ENCODE results near the gene ATP5IF1. TPM values are rescaled to one million over a fixed set of nuclear protein-coding genes. Genes with fewer than 3 reads are reported as not detected.
A peak's percentile ranks its signal among the peaks of the same experiment; 100 is the strongest.

Gene ATP5IF1
- total RNA-seq, 1 experiment from 2014 or later = 179 TPM

GRCh38 chr1:28248273-28249012, 12.5 kb downstream of the ATP5IF1 start:
- Histone ChIP-seq H3K4me3 (peak overlapping the region; percentile 63), H3K27me3 (no peaks in the 10 kb centered on the region), H3K4me1 (peaks cover 12% of the 10 kb centered on the region), H3K27ac (no peak overlapping the region), H3K9me3 (replicated peaks) (no peaks in the 10 kb centered on the region), H3K36me3 (no peaks in the 10 kb centered on the region)
- DNase-seq = peak; percentile 68 to 91

GRCh38 chr1:28249013-28249865, 13.3 kb downstream of the ATP5IF1 start:
- no peak overlapping the region for H3K4me3 ChIP-seq
- H3K36me3 ChIP-seq = no peaks in the 10 kb centered on the region
- peaks cover 12% of the 10 kb centered on the region for H3K4me1 ChIP-seq
- peak; percentile 42 to 60 for DNase-seq
- no peak overlapping the region for H3K27ac ChIP-seq
- H3K27me3 ChIP-seq = no peaks in the 10 kb centered on the region
- H3K9me3 ChIP-seq (replicated peaks) = no peaks in the 10 kb centered on the region

GRCh38 chr1:28249866-28250295, 14.0 kb downstream of the ATP5IF1 start:
- H3K36me3 ChIP-seq = no peaks in the 10 kb centered on the region
- no peak overlapping the region for H3K4me3 ChIP-seq
- peaks cover 12% of the 10 kb centered on the region for H3K4me1 ChIP-seq
- no peaks in the 10 kb centered on the region for H3K9me3 ChIP-seq (replicated peaks)
- no peak for DNase-seq
- no peaks in the 10 kb centered on the region for H3K27me3 ChIP-seq
- H3K27ac ChIP-seq = no peak overlapping the region

DNA sequence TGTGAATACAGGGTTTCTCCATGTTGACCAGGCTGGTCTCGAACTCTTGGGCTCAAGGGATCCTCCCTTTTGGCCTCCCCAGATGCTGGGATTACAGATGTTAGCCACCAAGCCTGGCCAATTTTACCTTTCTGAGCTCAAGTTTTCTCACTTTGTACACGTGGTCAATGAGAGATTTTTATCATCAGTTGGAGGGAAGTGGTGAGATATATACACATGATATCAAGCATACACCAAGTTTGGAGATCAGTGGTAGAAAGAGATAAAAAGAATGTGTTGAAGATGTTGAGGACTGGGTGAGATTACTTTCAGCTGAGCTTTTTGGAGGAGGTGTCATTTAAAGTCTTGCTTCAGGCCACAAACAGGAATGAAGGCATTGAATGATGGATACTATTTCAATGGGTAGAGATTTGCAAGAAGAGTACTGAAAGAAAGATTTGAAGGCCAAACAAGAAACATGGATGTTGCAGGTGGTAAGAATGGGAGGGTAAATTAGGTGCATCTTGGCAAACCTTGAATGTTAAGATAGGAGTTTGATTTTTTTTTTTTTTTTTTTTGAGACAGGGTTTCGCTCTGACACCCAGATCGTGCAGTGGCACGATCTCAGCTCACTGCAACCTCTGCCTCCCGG, 20.4 kb downstream of the ATP5IF1 start:
- Histone ChIP-seq H3K27me3 (no peaks in the 10 kb centered on the region), H3K36me3 (no peaks in the 10 kb centered on the region), H3K27ac (no peak overlapping the region), H3K9me3 (replicated peaks) (no peaks in the 10 kb centered on the region), H3K4me1 (peaks cover 3% of the 10 kb centered on the region; the same call in 1 of the 2 replicates), H3K4me3 (no peak overlapping the region)
- no peak for DNase-seq

GRCh38 chr1:28257736-28258135, 21.8 kb downstream of the ATP5IF1 start:
- Histone ChIP-seq H3K36me3 (no peaks in the 10 kb centered on the region), H3K9me3 (replicated peaks) (no peaks in the 10 kb centered on the region), H3K4me1 (peaks cover 4% of the 10 kb centered on the region; the same call in 1 of the 2 replicates), H3K4me3 (no peak overlapping the region), H3K27me3 (no peaks in the 10 kb centered on the region), H3K27ac (no peak overlapping the region)
- DNase-seq = no peak

DNA sequence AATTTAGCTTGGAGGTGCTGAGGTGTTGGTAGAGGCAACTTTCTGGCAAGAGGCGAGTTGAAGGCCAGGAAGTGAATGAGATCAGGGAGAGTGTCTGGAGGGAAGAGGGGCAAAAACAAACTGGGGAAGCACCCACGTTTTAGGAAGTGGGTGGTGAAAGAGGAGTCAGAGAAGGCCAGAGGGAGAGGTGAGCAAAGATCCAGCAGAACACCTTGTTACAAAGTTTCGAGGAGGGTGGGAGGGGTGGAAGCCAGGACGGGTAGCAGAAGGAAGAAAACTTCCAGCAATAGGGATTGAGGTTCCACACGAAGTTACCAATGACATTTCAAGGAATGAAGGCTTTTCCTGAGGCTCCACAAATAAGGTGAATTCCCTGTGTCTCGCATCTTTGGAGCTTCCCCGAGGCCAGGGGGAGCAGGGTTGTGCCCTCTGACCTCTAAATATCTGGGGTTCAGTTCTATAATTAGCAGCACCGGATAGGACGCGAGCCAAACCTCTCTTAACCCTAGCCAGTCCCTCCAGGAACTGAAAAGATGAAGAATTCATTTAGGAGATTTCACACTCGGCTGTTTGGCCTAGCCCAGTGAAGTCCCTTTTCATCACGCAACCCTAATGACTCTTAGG, 22.8 kb downstream of the ATP5IF1 start:
- H3K27me3 ChIP-seq = no peaks in the 10 kb centered on the region

DNA sequence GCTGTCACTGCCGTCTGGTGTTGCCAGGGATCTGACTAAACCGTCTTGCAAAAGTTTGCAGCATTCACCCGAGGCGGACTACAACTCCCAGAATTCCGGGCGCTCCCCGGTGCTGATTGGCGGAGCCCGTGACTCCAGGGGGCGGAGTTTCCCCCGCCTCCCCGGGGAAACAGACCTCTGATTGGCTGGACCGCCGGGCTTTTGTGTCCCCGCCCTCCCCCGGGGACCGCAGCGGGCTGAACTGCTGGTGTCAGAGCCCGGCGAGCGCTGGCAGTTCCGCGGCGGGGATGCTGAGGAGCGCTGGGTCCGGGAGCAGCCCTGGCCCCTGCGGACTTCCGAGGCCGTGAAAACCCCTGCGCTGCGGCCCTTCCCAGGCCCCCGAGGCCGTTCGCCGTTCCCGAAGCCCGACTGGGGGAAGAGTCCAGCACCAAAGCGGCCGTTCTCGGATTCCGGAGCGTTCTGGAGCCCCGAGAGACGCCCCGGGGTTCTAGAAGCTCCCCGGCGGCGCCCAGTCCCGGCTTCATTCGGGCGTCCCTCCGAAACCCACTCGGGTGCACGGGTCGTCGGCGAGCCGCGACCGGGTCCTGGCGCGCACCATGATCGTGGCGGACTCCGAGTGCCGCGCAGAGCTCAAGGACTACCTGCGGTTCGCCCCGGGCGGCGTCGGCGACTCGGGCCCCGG, 23.5 kb downstream of the ATP5IF1 start, which contains the start of gene SESN2:
TSS of gene SESN2 (plus strand) at position 267 of the 682 bp plus-strand sequence. CDS start at position 597, 330 bp downstream.
- Histone ChIP-seq H3K4me3 (peak within 1 kb of the TSS; percentile 72), H3K9me3 (replicated peaks) (no peaks in the 10 kb centered on the region), H3K27me3 (no peaks in the 10 kb centered on the region), H3K36me3 (no peaks in the 10 kb centered on the region), H3K27ac (peak within 1 kb of the TSS; percentile 5; the same call in 1 of the 2 replicates), H3K4me1 (peaks cover 4% of the 10 kb centered on the region; the same call in 1 of the 2 replicates)
- DNase-seq = peak; percentile 99

More for the DNA sequence above, 22.8 kb downstream of the ATP5IF1 start:
- no peaks in the 10 kb centered on the region for H3K9me3 ChIP-seq (replicated peaks)
- H3K4me3 ChIP-seq = peak overlapping the region; percentile 72
- no peaks in the 10 kb centered on the region for H3K36me3 ChIP-seq
- peaks cover 4% of the 10 kb centered on the region; the same call in 1 of the 2 replicates for H3K4me1 ChIP-seq
- H3K27ac ChIP-seq = no peak overlapping the region
- DNase-seq = no peak

DNA sequence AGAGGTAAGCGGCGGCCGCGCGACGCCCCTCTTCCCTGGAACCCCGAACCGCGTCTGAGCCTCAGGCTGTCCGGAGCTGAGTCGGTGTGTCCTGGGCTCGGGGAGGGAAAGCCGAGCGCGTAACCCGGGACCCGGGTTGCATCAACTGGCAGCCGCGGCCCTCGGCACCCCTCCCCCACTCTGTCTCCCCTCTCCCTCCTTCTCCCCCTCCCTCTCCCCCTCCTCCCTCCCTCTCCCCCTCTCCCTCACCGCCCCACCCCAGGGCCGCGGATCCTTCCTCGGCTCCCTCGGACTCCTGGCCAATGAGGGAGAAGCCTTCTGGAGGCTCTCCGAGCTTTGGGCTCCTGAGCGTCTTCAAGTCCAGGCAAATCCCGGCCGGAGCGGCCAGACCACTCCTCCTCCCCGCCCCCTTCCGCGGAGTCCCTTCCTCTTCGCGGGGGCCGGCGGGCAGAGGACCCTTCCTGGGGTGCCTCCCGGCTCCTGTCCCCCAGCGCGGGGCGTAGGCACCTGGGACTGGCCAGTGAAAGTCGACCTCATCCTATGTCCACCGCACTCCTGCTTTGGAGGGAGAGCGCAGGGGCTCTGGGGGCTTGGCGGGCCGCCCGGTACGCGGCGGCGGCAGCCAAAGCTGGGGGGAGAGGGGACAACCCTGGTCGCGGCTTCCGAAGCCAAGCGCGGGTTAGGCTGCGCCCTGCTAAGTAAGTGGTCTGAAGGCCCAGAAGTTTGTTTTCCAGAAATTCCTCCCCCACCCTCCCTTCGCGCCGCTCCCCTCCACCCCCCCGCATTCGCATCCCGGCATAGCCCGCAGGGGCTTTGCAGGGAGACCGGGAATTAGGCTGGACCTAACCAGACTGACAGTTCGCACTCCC, 24.2 kb downstream of the ATP5IF1 start:
- H3K36me3 ChIP-seq = no peaks in the 10 kb centered on the region
- H3K9me3 ChIP-seq (replicated peaks) = no peaks in the 10 kb centered on the region
- peak; percentile 83 to 84 for DNase-seq
- H3K27me3 ChIP-seq = no peaks in the 10 kb centered on the region
- H3K27ac ChIP-seq = peak overlapping the region; percentile 5; the same call in 1 of the 2 replicates
- H3K4me3 ChIP-seq = peak overlapping the region; percentile 72
- peaks cover 4% of the 10 kb centered on the region; the same call in 1 of the 2 replicates for H3K4me1 ChIP-seq

DNA sequence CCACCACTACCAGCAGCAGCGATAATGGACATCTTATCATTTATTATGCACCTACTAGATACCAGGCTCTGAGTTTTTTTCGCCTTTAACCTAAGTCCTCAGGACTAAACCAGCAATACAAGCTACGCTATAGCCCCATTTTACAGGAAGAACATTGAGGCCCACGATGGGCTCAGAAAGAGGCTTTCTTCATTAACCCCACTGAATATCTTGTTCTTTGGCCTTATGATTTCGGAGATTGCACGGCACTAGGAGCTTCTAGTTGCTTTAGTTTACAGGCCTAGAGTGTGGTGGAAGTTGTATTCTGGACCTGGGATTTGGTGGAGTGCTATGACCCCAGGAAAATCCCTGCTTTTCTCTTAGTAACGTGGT, 24.9 kb downstream of the ATP5IF1 start:
- no peak overlapping the region for H3K27ac ChIP-seq
- H3K27me3 ChIP-seq = no peaks in the 10 kb centered on the region
- H3K36me3 ChIP-seq = no peaks in the 10 kb centered on the region
- H3K4me1 ChIP-seq = peaks cover 4% of the 10 kb centered on the region; the same call in 1 of the 2 replicates
- H3K4me3 ChIP-seq = peak overlapping the region; percentile 72
- DNase-seq = no peak
- no peaks in the 10 kb centered on the region for H3K9me3 ChIP-seq (replicated peaks)

DNA sequence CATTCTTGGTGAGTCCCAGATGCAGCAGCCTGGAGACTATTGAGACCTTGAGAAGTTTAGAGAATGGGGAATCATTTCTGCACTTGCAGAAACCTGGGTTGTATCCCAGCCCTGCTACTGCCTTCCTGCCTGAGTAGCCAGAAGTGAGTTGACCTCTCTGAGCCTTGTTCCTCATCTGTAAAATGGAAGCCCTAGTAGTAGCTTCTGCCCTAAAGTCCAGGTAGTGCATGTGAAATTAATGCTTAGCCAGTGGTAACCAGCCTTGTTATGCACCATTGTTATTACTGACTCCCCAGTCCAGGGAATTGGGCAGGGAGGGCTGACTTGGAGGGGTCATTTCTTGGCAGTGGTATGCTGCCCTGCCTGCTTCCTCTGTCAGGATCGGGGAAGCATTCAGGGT, 29.0 kb downstream of the ATP5IF1 start:
- H3K9me3 ChIP-seq (replicated peaks) = no peaks in the 10 kb centered on the region
- H3K4me3 ChIP-seq = no peak overlapping the region
- H3K36me3 ChIP-seq = no peaks in the 10 kb centered on the region
- H3K4me1 ChIP-seq = peaks cover 4% of the 10 kb centered on the region; the same call in 1 of the 2 replicates
- no peak overlapping the region for H3K27ac ChIP-seq
- DNase-seq = no peak
- H3K27me3 ChIP-seq = no peaks in the 10 kb centered on the region

GRCh38 chr1:28265577-28265976, 29.7 kb downstream of the ATP5IF1 start:
- Histone ChIP-seq H3K4me1 (peaks cover 4% of the 10 kb centered on the region; the same call in 1 of the 2 replicates), H3K9me3 (replicated peaks) (no peaks in the 10 kb centered on the region), H3K36me3 (no peaks in the 10 kb centered on the region), H3K27ac (no peak overlapping the region), H3K4me3 (no peak overlapping the region), H3K27me3 (no peaks in the 10 kb centered on the region)
- no peak for DNase-seq

DNA sequence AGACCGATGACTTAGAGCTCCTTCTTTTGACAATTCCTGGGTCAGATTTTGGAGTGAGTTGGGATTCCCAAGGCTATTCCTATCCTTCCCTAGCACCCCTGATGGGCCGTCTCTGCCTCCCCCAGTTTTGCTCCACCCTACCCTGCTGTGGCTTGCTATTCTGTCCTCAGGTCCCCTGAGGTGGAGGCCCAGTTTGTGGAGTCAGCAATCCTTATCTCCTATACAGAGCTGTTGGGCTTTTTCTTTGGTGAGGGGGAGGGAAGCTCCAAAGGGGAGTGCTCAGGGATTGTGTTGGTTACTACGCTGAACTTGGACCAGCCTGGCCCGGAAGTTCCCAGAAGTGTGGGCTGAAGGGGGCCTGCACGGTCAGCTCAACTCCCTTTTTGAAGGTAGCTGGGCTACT, 31.0 kb downstream of the ATP5IF1 start:
- no peaks in the 10 kb centered on the region for H3K4me1 ChIP-seq
- no peaks in the 10 kb centered on the region for H3K27me3 ChIP-seq
- H3K9me3 ChIP-seq (replicated peaks) = no peaks in the 10 kb centered on the region
- no peak for DNase-seq
- no peak overlapping the region for H3K27ac ChIP-seq
- no peaks in the 10 kb centered on the region for H3K36me3 ChIP-seq
- no peak overlapping the region for H3K4me3 ChIP-seq

- Histone ChIP-seq H3K9me3 (replicated peaks) (no peaks in the 10 kb centered on the region), H3K36me3 (no peaks in the 10 kb centered on the region), H3K27ac (no peak overlapping the region), H3K27me3 (no peaks in the 10 kb centered on the region), H3K4me1 (no peaks in the 10 kb centered on the region), H3K4me3 (no peak overlapping the region)
- DNase-seq = no peak
Observed at GRCh38 chr1:28267633-28268032, 31.7 kb downstream of the ATP5IF1 start.

Data from SJCRH30 (cell line).